Effector memory CD8-positive, alpha-beta T cell (primary cell): ENCODE data around the gene ZNF48.

Experiments
- ATAC-seq: fragments of 150-1000 bp; cut with Tn5 transposase; replicated peaks from 2 replicates; pipeline ENCODE4 v1.10.0; 2021; ENCODE audit warnings: mild to moderate bottlenecking, moderate library complexity
- DNase-seq, 3 experiments: peaks; one replicate each; pipeline ENCODE4 v3.0.0; 2021
- H3K27ac Mint-ChIP-seq, 2 donors: one replicate each; pipeline ENCODE4 v1.8.0; 2022; ENCODE audit warnings: mild to moderate bottlenecking in 2 of 2, mixed read lengths in 2 of 2, moderate library complexity in 2 of 2
- H3K27me3 Mint-ChIP-seq, 2 donors: one replicate each; pipeline ENCODE4 v1.8.0; 2022; ENCODE audit warnings: mixed read lengths in 2 of 2
- H3K36me3 Mint-ChIP-seq: one replicate; pipeline ENCODE4 v1.8.0; 2022; ENCODE audit warnings: mild to moderate bottlenecking, moderate library complexity, mixed read lengths; ENCODE audit not compliant: insufficient read depth
- H3K4me1 Mint-ChIP-seq, 2 donors: one replicate each; pipeline ENCODE4 v1.8.0; 2022; ENCODE audit warnings: low read depth in 2 of 2, mixed read lengths in 2 of 2
- H3K4me3 Mint-ChIP-seq, 2 donors: one replicate each; pipeline ENCODE4 v1.8.0; 2022; ENCODE audit warnings: mild to moderate bottlenecking in 2 of 2, mixed read lengths in 2 of 2, moderate library complexity in 2 of 2
- H3K9me3 Mint-ChIP-seq, 2 donors: one replicate each; pipeline ENCODE4 v1.8.0; 2022; ENCODE audit warnings: mixed read lengths in 2 of 2

The ZNF48 gene

GRCh38 chr16:30368122-30368791 is 27.0 kb upstream of the ZNF48 start:
- H3K27ac Mint-ChIP-seq: peak overlapping the region; percentile 90 to 92
- H3K36me3 Mint-ChIP-seq: peaks cover 31% of the 10 kb centered on the region
- no peaks in the 10 kb centered on the region for H3K9me3 Mint-ChIP-seq
- peaks cover 47 to 53% of the 10 kb centered on the region in 2 donors for H3K4me1 Mint-ChIP-seq
- ATAC-seq (no peak), DNase-seq (no peak)
- no peaks in the 10 kb centered on the region for H3K27me3 Mint-ChIP-seq
- H3K4me3 Mint-ChIP-seq: peak overlapping the region; percentile 88 to 89

- H3K4me3 Mint-ChIP-seq: peak overlapping the region; percentile 88 to 89
- no peaks in the 10 kb centered on the region for H3K9me3 Mint-ChIP-seq
- H3K4me1 Mint-ChIP-seq: peaks cover 47 to 53% of the 10 kb centered on the region in 2 donors
- DNase-seq (no peak), ATAC-seq (no peak)
- H3K27ac Mint-ChIP-seq: peak overlapping the region; percentile 90 to 92
- no peaks in the 10 kb centered on the region for H3K27me3 Mint-ChIP-seq
- H3K36me3 Mint-ChIP-seq: peaks cover 26% of the 10 kb centered on the region
Observed at GRCh38 chr16:30368792-30369090, 26.5 kb upstream of the ZNF48 start.

GRCh38 chr16:30369091-30369937 is 25.9 kb upstream of the ZNF48 start:
- peak overlapping the region; percentile 90 to 92 for H3K27ac Mint-ChIP-seq
- ATAC-seq (no peak), DNase-seq (no peak)
- peak overlapping the region; percentile 88 to 89 for H3K4me3 Mint-ChIP-seq
- no peaks in the 10 kb centered on the region for H3K27me3 Mint-ChIP-seq
- no peaks in the 10 kb centered on the region for H3K9me3 Mint-ChIP-seq
- H3K36me3 Mint-ChIP-seq: peaks cover 26% of the 10 kb centered on the region
- H3K4me1 Mint-ChIP-seq: peaks cover 47 to 53% of the 10 kb centered on the region in 2 donors

GRCh38 chr16:30369938-30370455 is 25.2 kb upstream of the ZNF48 start:
- Mint-ChIP-seq H3K4me1 (peaks cover 47 to 52% of the 10 kb centered on the region in 2 donors), H3K27ac (peak overlapping the region; percentile 88 to 93), H3K36me3 (peaks cover 19% of the 10 kb centered on the region), H3K4me3 (peak overlapping the region; percentile 74 to 89), H3K27me3 (no peaks in the 10 kb centered on the region), H3K9me3 (no peaks in the 10 kb centered on the region)
- no peak for DNase-seq
- peak; percentile 5 for ATAC-seq

- H3K36me3 Mint-ChIP-seq: peaks cover 12% of the 10 kb centered on the region
- H3K4me3 Mint-ChIP-seq: peak within 1 kb of the TSS; percentile 88 to 89
- peaks cover 42 to 46% of the 10 kb centered on the region in 2 donors for H3K4me1 Mint-ChIP-seq
- peak within 1 kb of the TSS; percentile 92 to 93 for H3K27ac Mint-ChIP-seq
- no peaks in the 10 kb centered on the region for H3K9me3 Mint-ChIP-seq
- H3K27me3 Mint-ChIP-seq: no peaks in the 10 kb centered on the region
- DNase-seq (peak; percentile 98 to 99 (median 99)), ATAC-seq (peak; percentile 81)
Observed at GRCh38 chr16:30370456-30371247, 24.6 kb upstream of the ZNF48 start, which contains the start of gene TBC1D10B. Gene TBC1D10B, minus strand, starts transcription at chr16:30370494. Its CDS starts 311 bp downstream, at chr16:30370183.

GRCh38 chr16:30371248-30371816 is 23.9 kb upstream of the ZNF48 start:
- Mint-ChIP-seq H3K4me3 (peak overlapping the region; percentile 74 to 79), H3K4me1 (peaks cover 42 to 44% of the 10 kb centered on the region in 2 donors), H3K36me3 (peaks cover 12% of the 10 kb centered on the region), H3K9me3 (no peaks in the 10 kb centered on the region), H3K27ac (peak overlapping the region; percentile 88 to 93), H3K27me3 (no peaks in the 10 kb centered on the region)
- no peak for ATAC-seq
- no peak for DNase-seq

- peaks cover 37 to 38% of the 10 kb centered on the region in 2 donors for H3K4me1 Mint-ChIP-seq
- ATAC-seq: no peak
- no peaks in the 10 kb centered on the region for H3K9me3 Mint-ChIP-seq
- peak overlapping the region; percentile 74 to 79 for H3K4me3 Mint-ChIP-seq
- no peaks in the 10 kb centered on the region for H3K27me3 Mint-ChIP-seq
- peak overlapping the region; percentile 88 to 93 for H3K27ac Mint-ChIP-seq
- DNase-seq: no peak
- H3K36me3 Mint-ChIP-seq: peaks cover 8% of the 10 kb centered on the region
Observed at GRCh38 chr16:30372038-30372712, 23.0 kb upstream of the ZNF48 start.

- ATAC-seq: no peak
- Mint-ChIP-seq H3K4me3 (peak overlapping the region in 1 of 2 donors; percentile 16), H3K9me3 (no peaks in the 10 kb centered on the region), H3K4me1 (peaks cover 37 to 38% of the 10 kb centered on the region in 2 donors), H3K36me3 (peaks cover 9% of the 10 kb centered on the region), H3K27ac (peak overlapping the region in 1 of 2 donors; percentile 93), H3K27me3 (no peaks in the 10 kb centered on the region)
- no peak for DNase-seq
Observed at GRCh38 chr16:30372725-30373124, 22.5 kb upstream of the ZNF48 start.

- no peaks in the 10 kb centered on the region for H3K9me3 Mint-ChIP-seq
- DNase-seq (no peak), ATAC-seq (no peak)
- H3K36me3 Mint-ChIP-seq: peaks cover 28% of the 10 kb centered on the region
- no peak within 1 kb of the TSS for H3K4me3 Mint-ChIP-seq
- H3K27me3 Mint-ChIP-seq: no peaks in the 10 kb centered on the region
- H3K4me1 Mint-ChIP-seq: peaks cover 33 to 37% of the 10 kb centered on the region in 2 donors
- H3K27ac Mint-ChIP-seq: peak within 1 kb of the TSS; percentile 19 to 79
Observed at GRCh38 chr16:30374538-30374937, 20.7 kb upstream of the ZNF48 start, which contains the start of gene MYL11. Gene MYL11, plus strand, starts transcription at chr16:30374802. Its CDS starts 56 bp downstream, at chr16:30374858.

GRCh38 chr16:30375864-30376263 is 19.4 kb upstream of the ZNF48 start:
- H3K4me3 Mint-ChIP-seq: peak overlapping the region in 1 of 2 donors; percentile 14
- no peaks in the 10 kb centered on the region for H3K9me3 Mint-ChIP-seq
- DNase-seq (no peak), ATAC-seq (no peak)
- H3K36me3 Mint-ChIP-seq: peaks cover 25% of the 10 kb centered on the region
- peak overlapping the region; percentile 19 to 79 for H3K27ac Mint-ChIP-seq
- H3K4me1 Mint-ChIP-seq: peaks cover 45 to 50% of the 10 kb centered on the region in 2 donors
- no peaks in the 10 kb centered on the region for H3K27me3 Mint-ChIP-seq

GRCh38 chr16:30376461-30376902 is 18.7 kb upstream of the ZNF48 start:
- no peaks in the 10 kb centered on the region for H3K9me3 Mint-ChIP-seq
- H3K27ac Mint-ChIP-seq: peak overlapping the region; percentile 100
- no peak for DNase-seq
- ATAC-seq: no peak
- no peaks in the 10 kb centered on the region for H3K27me3 Mint-ChIP-seq
- peaks cover 44 to 50% of the 10 kb centered on the region in 2 donors for H3K4me1 Mint-ChIP-seq
- H3K4me3 Mint-ChIP-seq: peak overlapping the region in 1 of 2 donors; percentile 100
- peaks cover 24% of the 10 kb centered on the region for H3K36me3 Mint-ChIP-seq
